WTC11 (cell line): Measurements from ENCODE around the gene NAA11.

Source experiments
- ATF3 ChIP-seq: sonication (generic); formaldehyde crosslinking; conservative IDR thresholded peaks from 2 replicates; pipeline ENCODE4 v1.8.1; 2022; ENCODE audit warnings: mild to moderate bottlenecking, missing genetic modification reagents
- CREB1 ChIP-seq: sonication (generic); formaldehyde crosslinking; IDR thresholded peaks from 2 replicates; pipeline ENCODE4 v1.8.0; 2023; ENCODE audit warnings: mild to moderate bottlenecking, missing genetic modification reagents
- ELF4 ChIP-seq: sonication (generic); formaldehyde crosslinking; IDR thresholded peaks from 2 replicates; pipeline ENCODE4 v1.8.1; 2022; ENCODE audit warnings: low read depth, mild to moderate bottlenecking, moderate library complexity, missing genetic modification reagents
- ESRRA ChIP-seq: sonication (generic); formaldehyde crosslinking; IDR thresholded peaks from 2 replicates; pipeline ENCODE4 v1.8.1; 2022; ENCODE audit warnings: mild to moderate bottlenecking, missing genetic modification reagents, borderline replicate concordance
- FOXP1 ChIP-seq: sonication (generic); formaldehyde crosslinking; IDR thresholded peaks from 2 replicates; pipeline ENCODE4 v1.8.0; 2022; ENCODE audit warnings: missing genetic modification reagents, mild to moderate bottlenecking, moderate library complexity, borderline replicate concordance
- JUN ChIP-seq: sonication (generic); formaldehyde crosslinking; IDR thresholded peaks from 2 replicates; pipeline ENCODE4 v1.8.0; 2023; ENCODE audit warnings: mild to moderate bottlenecking, missing genetic modification reagents
- NFE2L1 ChIP-seq: sonication (generic); formaldehyde crosslinking; IDR thresholded peaks from 2 replicates; pipeline ENCODE4 v1.8.1; 2023; ENCODE audit warnings: missing genetic modification reagents
- ZBTB21 ChIP-seq: sonication (generic); formaldehyde crosslinking; IDR thresholded peaks from 2 replicates; pipeline ENCODE4 v1.8.1; 2023; ENCODE audit warnings: mild to moderate bottlenecking, missing genetic modification reagents, borderline replicate concordance
- ZNF263 ChIP-seq: sonication (generic); formaldehyde crosslinking; IDR thresholded peaks from 2 replicates; pipeline ENCODE4 v1.8.1; 2022; ENCODE audit warnings: low read depth, mild to moderate bottlenecking, moderate library complexity, missing genetic modification reagents
- TF ChIP-seq, protein P1 (sequence below): fragments of 200-600 bp; IDR thresholded peaks from 2 replicates; pipeline ENCODE4 v1.8.0; 2022; ENCODE audit warnings: antibody characterized with exemption
- TF ChIP-seq, protein P2 (sequence below): sonication (generic); formaldehyde crosslinking; IDR thresholded peaks from 2 replicates; pipeline ENCODE4 v1.8.0; 2022; ENCODE audit warnings: missing genetic modification reagents
- TF ChIP-seq, protein P3 (sequence below): sonication (generic); formaldehyde crosslinking; IDR thresholded peaks from 2 replicates; pipeline ENCODE4 v1.8.1; 2022; ENCODE audit warnings: mild to moderate bottlenecking, missing genetic modification reagents, moderate library complexity, borderline replicate concordance

DNA sequence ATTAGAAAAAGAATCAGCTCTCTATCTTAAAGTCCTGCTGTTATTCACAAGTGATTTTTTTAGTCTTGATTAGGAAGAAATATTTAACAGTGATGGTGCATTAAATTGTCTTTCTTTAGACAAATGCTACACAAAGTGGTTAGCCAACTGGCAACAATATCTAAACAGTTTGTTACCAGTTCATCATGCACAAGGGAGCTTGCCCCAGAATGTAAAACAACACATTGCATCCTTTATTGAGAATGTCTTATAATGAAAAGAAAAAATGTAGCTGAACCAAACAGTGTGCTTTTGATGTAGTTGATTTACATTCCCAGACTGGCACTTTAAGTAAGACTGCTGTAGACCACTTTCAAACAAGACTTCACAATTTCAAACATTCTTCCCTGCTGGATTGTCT, 34.1 kb upstream of the NAA11 start:
- TF ChIP-seq ZBTB21 (no peak), FOXP1 (no peak), ZNF263 (no peak), ATF3 (no peak), ESRRA (no peak), CREB1 (CRISPR knock-in tag) (no peak), NFE2L1 (CRISPR knock-in tag) (no peak), JUN (CRISPR knock-in tag) (no peak), ELF4 (CRISPR knock-in tag) (no peak)
- TF ChIP-seq, protein P1, sequence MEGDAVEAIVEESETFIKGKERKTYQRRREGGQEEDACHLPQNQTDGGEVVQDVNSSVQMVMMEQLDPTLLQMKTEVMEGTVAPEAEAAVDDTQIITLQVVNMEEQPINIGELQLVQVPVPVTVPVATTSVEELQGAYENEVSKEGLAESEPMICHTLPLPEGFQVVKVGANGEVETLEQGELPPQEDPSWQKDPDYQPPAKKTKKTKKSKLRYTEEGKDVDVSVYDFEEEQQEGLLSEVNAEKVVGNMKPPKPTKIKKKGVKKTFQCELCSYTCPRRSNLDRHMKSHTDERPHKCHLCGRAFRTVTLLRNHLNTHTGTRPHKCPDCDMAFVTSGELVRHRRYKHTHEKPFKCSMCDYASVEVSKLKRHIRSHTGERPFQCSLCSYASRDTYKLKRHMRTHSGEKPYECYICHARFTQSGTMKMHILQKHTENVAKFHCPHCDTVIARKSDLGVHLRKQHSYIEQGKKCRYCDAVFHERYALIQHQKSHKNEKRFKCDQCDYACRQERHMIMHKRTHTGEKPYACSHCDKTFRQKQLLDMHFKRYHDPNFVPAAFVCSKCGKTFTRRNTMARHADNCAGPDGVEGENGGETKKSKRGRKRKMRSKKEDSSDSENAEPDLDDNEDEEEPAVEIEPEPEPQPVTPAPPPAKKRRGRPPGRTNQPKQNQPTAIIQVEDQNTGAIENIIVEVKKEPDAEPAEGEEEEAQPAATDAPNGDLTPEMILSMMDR: no peak
- TF ChIP-seq, protein P2, sequence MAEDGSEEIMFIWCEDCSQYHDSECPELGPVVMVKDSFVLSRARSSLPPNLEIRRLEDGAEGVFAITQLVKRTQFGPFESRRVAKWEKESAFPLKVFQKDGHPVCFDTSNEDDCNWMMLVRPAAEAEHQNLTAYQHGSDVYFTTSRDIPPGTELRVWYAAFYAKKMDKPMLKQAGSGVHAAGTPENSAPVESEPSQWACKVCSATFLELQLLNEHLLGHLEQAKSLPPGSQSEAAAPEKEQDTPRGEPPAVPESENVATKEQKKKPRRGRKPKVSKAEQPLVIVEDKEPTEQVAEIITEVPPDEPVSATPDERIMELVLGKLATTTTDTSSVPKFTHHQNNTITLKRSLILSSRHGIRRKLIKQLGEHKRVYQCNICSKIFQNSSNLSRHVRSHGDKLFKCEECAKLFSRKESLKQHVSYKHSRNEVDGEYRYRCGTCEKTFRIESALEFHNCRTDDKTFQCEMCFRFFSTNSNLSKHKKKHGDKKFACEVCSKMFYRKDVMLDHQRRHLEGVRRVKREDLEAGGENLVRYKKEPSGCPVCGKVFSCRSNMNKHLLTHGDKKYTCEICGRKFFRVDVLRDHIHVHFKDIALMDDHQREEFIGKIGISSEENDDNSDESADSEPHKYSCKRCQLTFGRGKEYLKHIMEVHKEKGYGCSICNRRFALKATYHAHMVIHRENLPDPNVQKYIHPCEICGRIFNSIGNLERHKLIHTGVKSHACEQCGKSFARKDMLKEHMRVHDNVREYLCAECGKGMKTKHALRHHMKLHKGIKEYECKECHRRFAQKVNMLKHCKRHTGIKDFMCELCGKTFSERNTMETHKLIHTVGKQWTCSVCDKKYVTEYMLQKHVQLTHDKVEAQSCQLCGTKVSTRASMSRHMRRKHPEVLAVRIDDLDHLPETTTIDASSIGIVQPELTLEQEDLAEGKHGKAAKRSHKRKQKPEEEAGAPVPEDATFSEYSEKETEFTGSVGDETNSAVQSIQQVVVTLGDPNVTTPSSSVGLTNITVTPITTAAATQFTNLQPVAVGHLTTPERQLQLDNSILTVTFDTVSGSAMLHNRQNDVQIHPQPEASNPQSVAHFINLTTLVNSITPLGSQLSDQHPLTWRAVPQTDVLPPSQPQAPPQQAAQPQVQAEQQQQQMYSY: no peak
- TF ChIP-seq, protein P3, sequence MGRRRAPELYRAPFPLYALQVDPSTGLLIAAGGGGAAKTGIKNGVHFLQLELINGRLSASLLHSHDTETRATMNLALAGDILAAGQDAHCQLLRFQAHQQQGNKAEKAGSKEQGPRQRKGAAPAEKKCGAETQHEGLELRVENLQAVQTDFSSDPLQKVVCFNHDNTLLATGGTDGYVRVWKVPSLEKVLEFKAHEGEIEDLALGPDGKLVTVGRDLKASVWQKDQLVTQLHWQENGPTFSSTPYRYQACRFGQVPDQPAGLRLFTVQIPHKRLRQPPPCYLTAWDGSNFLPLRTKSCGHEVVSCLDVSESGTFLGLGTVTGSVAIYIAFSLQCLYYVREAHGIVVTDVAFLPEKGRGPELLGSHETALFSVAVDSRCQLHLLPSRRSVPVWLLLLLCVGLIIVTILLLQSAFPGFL: no peak
